NCI-H2107 treated with DMSO at 0.1 percent for 48 hours (cell line): Measurements from ENCODE around the gene TGFBR1.
A peak's percentile ranks its signal among the peaks of the same experiment; 100 is the strongest.
"Not testable (repeated sequence)": the region's sequence is repeated elsewhere in the genome, so short reads cannot be mapped to it uniquely, and the experiment has no call there.

Source experiments
- DNase-seq: peaks from one replicate; lab custom pipeline; 2025; ENCODE audit not compliant: unreplicated experiment; lab: John Stamatoyannopoulos, UW

TGFBR1 gene

DNA sequence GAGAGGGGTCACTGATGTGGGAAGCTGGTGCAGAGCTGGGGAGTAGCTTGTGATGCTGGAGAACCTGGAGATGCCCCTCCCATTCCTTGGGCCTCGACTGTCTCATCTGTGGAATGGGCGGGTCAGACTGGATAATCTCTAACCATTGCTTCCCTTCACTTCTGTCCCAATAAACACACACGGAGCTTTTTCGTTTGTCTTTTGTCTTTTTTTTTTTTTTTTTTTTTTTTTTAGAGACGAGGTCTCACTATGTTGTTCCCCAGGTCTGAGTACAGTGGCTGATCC, 80.4 kb downstream of the TGFBR1 start:
- no peak for DNase-seq

DNA sequence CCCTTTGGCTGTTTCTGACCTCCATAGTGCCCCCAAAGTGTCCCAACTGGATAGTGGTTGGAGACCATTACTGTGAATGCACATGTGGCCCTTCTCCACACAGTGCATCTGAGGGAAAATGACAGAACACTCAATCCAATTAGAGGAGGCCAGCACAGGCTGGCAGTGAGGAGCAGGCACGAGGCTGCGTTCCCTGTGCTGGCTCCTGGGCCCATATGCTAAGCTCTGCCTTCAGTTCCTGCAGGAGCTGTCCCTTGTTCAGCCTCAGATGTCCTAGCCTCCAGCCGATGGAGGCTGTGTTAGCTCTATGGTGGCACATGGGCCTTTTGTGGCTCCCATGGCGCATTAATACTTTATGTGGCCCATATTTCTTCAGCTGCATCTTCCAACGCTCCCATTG, 81.0 kb downstream of the TGFBR1 start:
- no peak for DNase-seq

DNA sequence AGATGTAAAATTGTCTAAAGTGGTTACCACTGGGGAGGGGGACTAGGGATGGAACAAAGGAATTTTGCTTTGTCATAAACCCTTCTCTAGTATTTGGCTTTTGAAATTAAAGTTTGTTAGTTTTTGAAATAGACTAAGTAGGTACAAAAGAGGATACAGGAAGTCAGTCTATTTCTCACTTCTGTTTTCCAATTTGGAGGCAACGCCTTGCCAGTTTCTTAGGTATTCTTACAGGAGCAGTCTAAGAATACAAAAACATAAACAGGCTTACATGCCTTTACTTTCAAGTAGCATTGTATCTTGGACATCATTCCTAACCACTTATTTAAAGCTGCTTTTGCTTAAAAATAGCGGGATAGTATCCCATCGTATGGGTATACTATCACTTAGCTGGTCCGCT, 82.4 kb downstream of the TGFBR1 start:
- DNase-seq: no peak

DNA sequence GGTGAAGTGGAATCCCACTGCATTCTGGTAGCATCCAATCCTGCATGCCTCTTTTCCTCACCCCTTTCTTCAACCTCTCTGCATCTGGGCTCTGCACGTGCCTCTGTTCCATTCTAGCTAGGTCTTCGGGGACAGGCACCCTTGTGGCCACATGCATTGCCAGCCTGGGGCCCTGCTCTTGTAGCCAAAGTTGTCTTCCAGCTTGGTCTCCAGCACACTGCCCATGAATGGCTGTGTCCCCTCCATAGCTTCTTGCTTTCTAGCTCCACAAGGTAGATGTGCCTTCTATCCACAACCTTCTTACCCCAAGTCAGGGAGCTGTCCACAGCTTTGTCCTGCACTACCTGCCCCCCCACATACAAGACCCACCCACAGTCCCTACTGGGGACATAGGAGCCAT, 84.3 kb downstream of the TGFBR1 start:
- DNase-seq: no peak

DNA sequence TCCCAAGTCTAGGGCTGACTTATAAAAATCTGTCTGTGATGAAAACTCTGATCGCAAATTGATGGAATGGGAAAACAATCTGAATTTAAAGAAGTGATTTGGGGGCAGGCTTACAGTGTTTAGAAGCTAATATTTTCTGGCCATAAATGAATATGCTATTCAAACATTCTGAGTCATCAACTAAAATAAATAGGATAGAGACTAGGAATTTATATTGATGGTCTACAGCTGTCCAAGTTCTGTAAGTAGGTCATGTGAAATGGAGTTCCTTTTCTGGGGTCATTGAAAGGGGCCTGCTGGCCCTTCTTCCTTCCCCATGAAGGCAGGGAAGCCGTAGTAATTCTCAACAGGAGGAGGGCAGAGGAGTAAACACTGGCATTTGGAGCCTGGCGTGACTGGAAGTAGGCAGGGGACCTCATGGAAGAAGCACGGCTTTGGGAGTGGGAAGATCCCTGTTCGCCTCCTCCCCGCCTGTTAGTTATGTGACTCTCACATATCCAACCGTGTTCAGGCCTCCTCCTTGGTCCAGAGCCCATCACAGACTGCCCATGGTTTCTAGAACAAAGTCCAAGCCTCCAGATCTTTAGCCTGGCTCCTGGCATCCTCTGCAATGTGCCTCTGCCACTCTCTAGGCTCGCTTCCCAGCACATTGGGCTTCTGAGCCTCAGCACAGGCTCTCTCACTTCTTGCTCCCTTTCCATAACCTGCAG, 85.1 kb downstream of the TGFBR1 start:
- DNase-seq: no peak

DNA sequence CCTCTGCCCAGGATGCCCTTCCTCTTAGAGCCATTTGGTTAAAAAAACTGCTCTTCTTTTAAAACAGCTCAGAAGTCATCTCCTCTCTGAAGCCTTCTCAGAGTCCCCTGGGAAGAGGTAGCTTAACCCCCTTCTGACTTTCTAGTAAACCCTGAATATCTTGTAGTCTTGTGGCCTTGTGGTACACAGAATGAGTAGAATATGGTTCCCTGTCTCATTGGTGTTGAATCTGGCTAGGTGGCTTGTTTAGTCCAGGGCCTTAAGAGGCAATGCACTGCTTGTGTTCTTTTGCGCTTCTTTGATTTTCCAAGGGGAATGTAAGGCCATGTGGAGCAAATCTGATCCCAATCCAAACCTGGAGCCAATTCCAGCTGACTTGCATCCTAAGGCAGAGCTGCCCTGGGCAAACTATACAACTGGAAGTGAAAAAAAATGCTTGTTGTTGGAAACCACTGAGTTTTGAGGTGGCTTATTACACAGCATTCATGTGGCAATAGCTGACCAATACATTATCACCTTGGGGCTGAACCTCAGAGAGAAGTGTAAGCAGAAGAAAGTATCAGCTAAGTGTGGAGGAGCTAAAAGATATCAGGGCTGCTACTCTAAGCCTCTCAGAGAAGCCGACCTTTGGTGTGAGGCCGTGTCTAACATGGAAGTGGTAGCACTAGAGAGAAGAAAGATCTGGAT, 85.8 kb downstream of the TGFBR1 start:
- DNase-seq: no peak

DNA sequence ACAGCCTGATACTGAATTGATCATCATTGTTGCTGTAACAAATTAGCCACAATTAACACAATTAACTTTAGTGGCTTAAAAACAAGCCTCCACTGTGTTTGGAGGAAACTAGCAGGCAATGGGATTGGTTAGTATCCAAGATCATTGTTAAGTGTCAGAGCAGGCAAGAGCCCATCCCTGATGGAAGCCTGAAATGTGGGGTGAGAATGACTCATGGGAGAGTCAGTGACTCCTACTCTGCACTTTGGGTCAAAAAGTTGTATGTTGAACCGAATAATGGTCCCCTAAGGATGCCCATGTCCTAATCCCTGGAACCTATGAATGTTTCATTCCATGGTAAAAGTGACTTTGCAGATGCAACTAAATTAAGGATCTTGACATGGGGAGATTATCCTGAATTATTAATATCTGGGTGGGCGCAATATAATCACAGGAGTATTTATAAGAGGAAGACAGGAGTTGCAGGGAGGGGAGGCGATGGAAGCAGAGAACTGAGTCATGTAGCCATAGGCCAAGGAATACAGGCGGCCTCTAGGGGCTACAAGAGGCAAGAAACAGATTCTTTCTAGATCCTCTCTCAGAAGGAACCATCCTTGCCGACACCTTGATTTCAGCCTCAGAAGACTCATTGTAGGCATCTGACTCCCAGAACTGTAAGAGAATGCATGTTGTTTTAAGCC, 88.0 kb downstream of the TGFBR1 start:
- DNase-seq: no peak

DNA sequence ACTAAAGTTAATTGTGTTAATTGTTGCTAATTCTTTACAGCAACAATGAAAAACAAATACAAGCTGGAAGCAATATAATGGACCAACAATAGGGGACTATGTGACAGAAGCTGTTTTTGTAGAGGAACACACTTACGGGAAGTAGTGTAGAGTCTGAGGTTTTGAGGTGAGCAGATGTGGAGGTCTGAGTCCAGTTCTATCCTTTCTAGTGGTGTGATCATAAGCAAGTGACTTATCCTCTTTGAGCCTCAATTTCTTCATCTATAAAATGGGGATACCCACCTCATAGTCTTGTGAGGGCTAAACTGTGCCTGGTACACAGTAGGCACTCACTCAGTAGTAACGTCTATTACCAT, 88.5 kb downstream of the TGFBR1 start:
- DNase-seq: no peak

DNA sequence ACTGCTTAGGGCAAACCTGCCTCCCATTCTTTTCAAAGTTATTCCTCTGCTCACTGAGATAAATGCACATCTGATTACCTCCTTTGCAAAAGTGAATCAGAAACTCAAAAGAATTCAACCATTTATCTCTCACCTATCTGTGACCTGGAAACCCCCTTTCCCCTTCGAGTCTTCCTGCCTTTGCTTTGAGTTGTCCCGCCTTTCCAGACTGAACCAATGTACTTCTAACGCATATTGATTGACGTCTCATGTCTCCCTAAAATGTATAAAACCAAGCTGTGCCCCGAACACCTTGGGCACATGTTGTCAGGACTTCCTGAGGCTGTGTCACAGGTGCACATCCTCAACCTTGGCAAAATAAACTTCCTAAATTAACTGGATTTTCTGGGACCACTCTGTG, 91.6 kb downstream of the TGFBR1 start:
- not testable (repeated sequence) for DNase-seq

DNA sequence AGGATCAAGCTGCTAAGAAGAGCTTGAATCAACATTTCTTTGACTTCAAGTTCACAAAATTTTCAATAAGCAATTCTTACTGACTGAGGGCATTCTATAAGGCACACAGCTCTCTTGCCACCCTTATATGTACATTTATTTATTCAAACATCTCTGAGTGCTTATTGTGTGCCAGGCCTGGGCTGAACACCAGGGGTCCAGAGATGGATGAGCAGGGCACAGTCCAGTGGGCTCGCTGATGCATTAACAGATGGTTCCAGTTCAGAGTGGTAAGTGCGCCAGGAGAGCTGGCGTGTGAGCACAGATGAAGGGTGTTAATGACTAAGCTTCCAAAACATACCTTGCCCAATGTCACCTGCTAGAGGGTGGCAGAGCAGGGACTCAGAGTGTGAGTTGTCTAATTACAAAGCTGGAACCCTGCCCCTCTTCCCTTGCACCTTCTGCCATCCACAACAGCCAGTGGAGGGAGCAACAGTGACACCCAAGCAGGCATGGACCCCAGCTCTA, 92.3 kb downstream of the TGFBR1 start:
- peak; percentile 4 for DNase-seq

DNA sequence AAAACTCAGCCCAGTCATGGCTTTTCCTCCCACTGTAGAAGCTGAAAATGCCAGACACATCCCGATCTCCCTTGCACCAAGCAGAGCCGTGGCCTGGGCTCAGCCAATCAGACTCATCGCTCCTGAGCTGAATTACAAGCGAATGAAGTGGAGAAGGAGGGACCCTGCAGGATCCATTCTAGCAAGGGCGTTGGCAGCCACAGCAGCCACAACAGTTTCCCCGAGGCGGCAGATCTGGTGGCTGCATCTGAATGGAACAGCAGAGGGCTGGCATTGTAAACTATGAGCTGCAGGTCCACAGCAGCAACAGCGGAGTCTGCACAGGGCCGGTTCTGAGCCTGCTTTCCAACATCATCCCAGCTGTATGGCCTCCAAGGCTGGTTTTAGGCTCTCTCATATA, 93.1 kb downstream of the TGFBR1 start:
- peak; percentile 50 for DNase-seq

DNA sequence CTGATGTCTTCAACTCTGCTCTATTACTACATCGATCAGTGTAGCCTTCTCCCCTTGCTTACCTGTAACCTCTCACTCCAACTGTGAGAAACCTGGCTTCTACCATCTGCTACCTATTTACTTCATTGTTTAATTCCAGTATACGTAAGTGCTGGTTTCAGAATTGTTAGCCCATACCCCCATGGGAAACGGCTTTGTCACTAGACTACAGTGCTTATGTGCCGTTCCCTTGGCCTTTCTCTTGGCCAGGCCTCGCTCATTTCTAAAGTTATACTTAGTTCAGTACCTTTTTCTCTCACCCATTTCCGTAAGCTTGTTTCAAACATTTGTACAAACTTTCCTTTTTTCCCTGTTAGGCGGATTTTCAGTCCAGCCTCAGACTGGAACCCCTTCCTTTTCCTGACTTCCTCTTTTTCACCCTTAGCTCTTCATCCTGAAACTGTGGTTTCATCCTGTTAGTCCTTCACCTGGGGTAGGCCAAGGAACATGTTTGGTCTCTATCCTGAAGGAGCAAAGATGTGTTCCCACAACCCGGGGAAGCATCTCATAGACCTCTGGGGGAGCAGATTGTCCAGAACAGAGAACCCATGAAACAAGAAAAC, 95.1 kb downstream of the TGFBR1 start:
- DNase-seq: peak; percentile 89

DNA sequence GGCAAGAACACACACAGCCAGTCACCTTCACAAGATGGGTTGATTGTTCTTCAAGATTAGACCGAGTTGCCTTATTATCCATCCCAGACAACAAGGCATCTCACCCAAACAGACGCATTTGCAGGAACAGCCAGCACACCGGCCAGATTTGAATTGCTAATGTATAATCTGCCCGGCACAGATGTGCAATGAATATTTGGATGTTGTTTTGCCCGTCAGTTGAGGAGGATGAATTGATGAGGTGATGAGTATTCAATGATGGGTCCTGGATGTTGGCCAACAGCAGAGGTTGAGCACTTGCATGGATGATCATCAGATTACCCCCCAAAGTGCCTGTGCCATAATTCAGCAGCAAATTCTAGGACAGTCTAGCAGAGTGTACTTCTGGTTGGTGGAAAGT, 96.7 kb downstream of the TGFBR1 start:
- DNase-seq: no peak
